ENCODE results near the gene HPRT1. TPM values are rescaled to one million over a fixed set of nuclear protein-coding genes. Genes with fewer than 3 reads are reported as not detected.

The HPRT1 gene
- total RNA-seq, 4 donors from 2014 or later, result 3.2 to 9.1 (median 4.8) TPM

GRCh38 chrX:134533952-134534351, 74.0 kb downstream of the HPRT1 start:
- no peak for DNase-seq (ENCODE audit: low spot score in 2 of 2)
- 61% methylated on average over 4 of the region's 4 CpGs for WGBS, 2 donors
- H3K4me3 ChIP-seq (ENCODE audit: low read depth, poor library complexity, severe bottlenecking), result no peak overlapping the region
- intact Hi-C loops (cut with DNase I; ENCODE audit: low total_unique reads), result no loop called here
- no peak for TF ChIP-seq POLR2A (IDR thresholded peaks at IDR 0.05)
- TF ChIP-seq CTCF (IDR thresholded peaks at IDR 0.05), result no peak

GRCh38 chrX:134537179-134537955, 77.4 kb downstream of the HPRT1 start:
- WGBS, 2 donors, result 54 to 74% methylated on average over 5 of the region's 5 CpGs
- TF ChIP-seq CTCF (IDR thresholded peaks at IDR 0.05), result no peak
- no peak for TF ChIP-seq POLR2A (IDR thresholded peaks at IDR 0.05)
- intact Hi-C loops (cut with DNase I; ENCODE audit: low total_unique reads), result no loop called here
- no peak overlapping the region for H3K4me3 ChIP-seq (ENCODE audit: low read depth, poor library complexity, severe bottlenecking)
- DNase-seq (ENCODE audit: low spot score in 2 of 2), result no peak

GRCh38 chrX:134538316-134538715, 78.4 kb downstream of the HPRT1 start:
- intact Hi-C loops (cut with DNase I; ENCODE audit: low total_unique reads), result no loop called here
- 75 to 84% methylated on average over 5 of the region's 5 CpGs for WGBS, 2 donors
- TF ChIP-seq POLR2A (IDR thresholded peaks at IDR 0.05) (no peak), CTCF (IDR thresholded peaks at IDR 0.05) (no peak)
- DNase-seq (ENCODE audit: low spot score in 2 of 2), result no peak
- no peak overlapping the region for H3K4me3 ChIP-seq (ENCODE audit: low read depth, poor library complexity, severe bottlenecking)

GRCh38 chrX:134541906-134542305, 81.9 kb downstream of the HPRT1 start:
- no peak for TF ChIP-seq CTCF (IDR thresholded peaks at IDR 0.05)
- no peak for TF ChIP-seq POLR2A (IDR thresholded peaks at IDR 0.05)
- DNase-seq (ENCODE audit: low spot score in 2 of 2), result no peak
- H3K4me3 ChIP-seq (ENCODE audit: low read depth, poor library complexity, severe bottlenecking), result no peak overlapping the region
- WGBS, 2 donors, result 73% methylated on average over 3 of the region's 3 CpGs
- intact Hi-C loops (cut with DNase I; ENCODE audit: low total_unique reads), result no loop called here

GRCh38 chrX:134542485-134542884, 82.5 kb downstream of the HPRT1 start:
- no peak for DNase-seq (ENCODE audit: low spot score in 2 of 2)
- intact Hi-C loops (cut with DNase I; ENCODE audit: low total_unique reads), result no loop called here
- TF ChIP-seq CTCF (IDR thresholded peaks at IDR 0.05) (no peak), POLR2A (IDR thresholded peaks at IDR 0.05) (no peak)
- 14 to 30% methylated on average over 2 of the region's 2 CpGs for WGBS, 2 donors
- H3K4me3 ChIP-seq (ENCODE audit: low read depth, poor library complexity, severe bottlenecking), result no peak overlapping the region

- intact Hi-C loops (cut with DNase I; ENCODE audit: low total_unique reads), result no loop called here
- no peak overlapping the region for H3K4me3 ChIP-seq (ENCODE audit: low read depth, poor library complexity, severe bottlenecking)
- no peak for DNase-seq (ENCODE audit: low spot score in 2 of 2)
- 37 to 46% methylated on average over 3 of the region's 3 CpGs for WGBS, 2 donors
- TF ChIP-seq CTCF (IDR thresholded peaks at IDR 0.05) (no peak), POLR2A (IDR thresholded peaks at IDR 0.05) (no peak)
Measured at GRCh38 chrX:134543288-134543687, 83.3 kb downstream of the HPRT1 start.

Data from lower leg skin (tissue), 4 donors.